GM13977 (cell line): ENCODE data around the gene MRM2.

Source experiments
- DNase-seq: peaks from one replicate; pipeline ENCODE4 v3.0.0; 2012; ENCODE audit warnings: low spot score
- CTCF ChIP-seq: IDR thresholded peaks from 2 replicates; pipeline ENCODE4 v1.5.1; 2012; ENCODE audit warnings: mild to moderate bottlenecking, control low read depth; ENCODE audit not compliant: insufficient read depth; ENCODE audit errors: extremely low read depth, missing control alignments
- in situ Hi-C: fragments of 300-500 bp; cut with MboI; formaldehyde crosslinking; loops from one replicate; pipeline ENCODE4 v1.12.0; 2022; ENCODE audit warnings: low sequenced_read_pairs, low pct_unique_long_range_greater_than_20kb, mixed read lengths, inconsistent platforms; ENCODE audit not compliant: unreplicated experiment

MRM2 gene

GRCh38 chr7:2275101-2275500 lies 33.1 kb upstream of the MRM2 start:
- no peak for TF ChIP-seq CTCF
- peak; percentile 2 for DNase-seq
- in situ Hi-C loops: no loop called here

GRCh38 chr7:2274666-2275065 lies 32.7 kb upstream of the MRM2 start:
- DNase-seq: no peak
- in situ Hi-C loops: no loop called here
- no peak for TF ChIP-seq CTCF

- no peak for TF ChIP-seq CTCF
- DNase-seq: peak; percentile 10
- in situ Hi-C loops: no loop called here
These were observed 31.9 kb upstream of the MRM2 start for GRCh38 chr7:2273866-2274265.

GRCh38 chr7:2272031-2272430 lies 30.0 kb upstream of the MRM2 start:
- no peak for DNase-seq
- TF ChIP-seq CTCF: no peak
- in situ Hi-C loops: no loop called here

GRCh38 chr7:2271273-2272026 lies 29.4 kb upstream of the MRM2 start:
- in situ Hi-C loops: no loop called here
- TF ChIP-seq CTCF: no peak
- DNase-seq: no peak

GRCh38 chr7:2270495-2270894 lies 28.5 kb upstream of the MRM2 start:
- in situ Hi-C loops: no loop called here
- no peak for TF ChIP-seq CTCF
- no peak for DNase-seq
